HCT116 (cell line): ENCODE measurements around the gene DEPDC5. TPM values are rescaled to one million over a fixed set of nuclear protein-coding genes. Genes with fewer than 3 reads are reported as not detected.

Source experiments
- ATAC-seq: fragments of 200-7000 bp; cut with Tn5 transposase; 2 replicates; pipeline ENCODE4 v1.9.1; 2020; ENCODE audit warnings: mild to moderate bottlenecking, moderate library complexity
- BruUV-seq: library from RNA; stranded (reverse); fragments of 400-500 nt; replicated peaks from 2 replicates; lab custom pipeline; 2021; lab: Mats Ljungman, UMichigan
- CTCF ChIA-PET: fragments of 300-600 bp; sonication (Branson Sonifier 250); formaldehyde crosslinking; loops from one replicate; lab custom pipeline; 2021; ENCODE audit warnings: antibody characterized with exemption; lab: Charles Lee
- POLR2A ChIA-PET: fragments of 300-600, 350-600 bp; sonication (Branson Sonifier 250); formaldehyde crosslinking; loops from one replicate; lab custom pipeline; 2021; ENCODE audit warnings: antibody characterized with exemption; lab: Charles Lee
- RAD21 ChIA-PET, 2 experiments: fragments of 300-600 bp; sonication (Branson Sonifier 250); formaldehyde crosslinking; loops; one replicate each; lab custom pipeline; 2023; ENCODE audit warnings: low total read pairs in 2 of 2; ENCODE audit not compliant: uncharacterized antibody in 2 of 2, unreplicated experiment in 2 of 2, low non-redundant PET in 1 of 2; lab: Charles Lee
- DNase-seq: peaks from one replicate; pipeline ENCODE4 v3.0.0-alpha.2; 2010; ENCODE audit warnings: low read depth, low spot score
- H2AFZ ChIP-seq: fragments of 200-600 bp; shearing (Covaris generic), sonication (generic); 2 replicates; pipeline ENCODE4 v1.6.1; 2017; ENCODE audit warnings: low read depth, mixed run types, mixed read lengths, antibody characterized with exemption, low read length; ENCODE audit not compliant: poor library complexity, severe bottlenecking
- H3K27ac ChIP-seq: 2 replicates; pipeline ENCODE4 v1.5.1; 2012; ENCODE audit warnings: low read depth, low read length
- H3K27me3 ChIP-seq: fragments of 200-600 bp; sonication (generic); 2 replicates; pipeline ENCODE4 v1.6.1; 2016; ENCODE audit warnings: mixed run types, low read length, mixed read lengths; ENCODE audit not compliant: insufficient read depth
- H3K36me3 ChIP-seq, 2 experiments: fragments of 200-500 bp in 1 of 2; fragments of 200-600 bp in 1 of 2; sonication (Bioruptor generic) in 1 of 2; sonication (generic) in 1 of 2; 2 replicates each; pipeline versions ENCODE4 v1.5.1 to v1.6.1; 2014 to 2016; ENCODE audit warnings: low read length in 2 of 2, inconsistent platforms in 1 of 2, mixed read lengths in 1 of 2, mixed run types in 1 of 2; ENCODE audit not compliant: insufficient read depth in 2 of 2, control insufficient read depth in 1 of 2
- H3K4me1 ChIP-seq, 2 experiments: fragments of 200-600 bp in 1 of 2; sonication (generic) in 1 of 2; 2 replicates each; pipeline versions ENCODE4 v1.5.1 to v1.6.1; 2012 to 2017; ENCODE audit warnings: low read length in 2 of 2, inconsistent platforms in 1 of 2, mild to moderate bottlenecking in 1 of 2, mixed read lengths in 1 of 2, mixed run types in 1 of 2, moderate library complexity in 1 of 2; ENCODE audit not compliant: insufficient read depth in 2 of 2, control insufficient read depth in 1 of 2
- H3K4me2 ChIP-seq: fragments of 200-600 bp; sonication (generic); 2 replicates; pipeline ENCODE4 v1.6.1; 2017; ENCODE audit warnings: mixed run types, low read length, mixed read lengths
- H3K4me3 ChIP-seq, 2 experiments: fragments of 200-600 bp in 1 of 2; sonication (generic) in 1 of 2; replicated peaks in 1 of 2; 2 replicates each; pipeline ENCODE4 v1.5.1; 2011 to 2016; ENCODE audit warnings: low read length in 2 of 2, control low read depth in 1 of 2, low read depth in 1 of 2, mild to moderate bottlenecking in 1 of 2, mixed read lengths in 1 of 2, mixed run types in 1 of 2
- H3K79me2 ChIP-seq: fragments of 200-600 bp; sonication (generic); 2 replicates; pipeline ENCODE4 v1.6.1; 2017; ENCODE audit warnings: mild to moderate bottlenecking, mixed run types, low read length, moderate library complexity, mixed read lengths; ENCODE audit not compliant: insufficient read depth
- H3K9ac ChIP-seq: fragments of 200-600 bp; sonication (generic); 2 replicates; pipeline ENCODE4 v1.6.1; 2016; ENCODE audit warnings: low read length, mixed read lengths
- H3K9me2 ChIP-seq: fragments of 200-600 bp; sonication (generic), shearing (Covaris generic); 2 replicates; pipeline ENCODE4 v1.6.1; 2017; ENCODE audit warnings: mixed run types, mild to moderate bottlenecking, moderate library complexity; ENCODE audit not compliant: insufficient read depth
- H3K9me3 ChIP-seq, 2 experiments: fragments of 200-500 bp in 1 of 2; fragments of 200-600 bp in 1 of 2; sonication (Bioruptor generic) in 1 of 2; sonication (generic) in 1 of 2; 2 replicates each; pipeline ENCODE4 v1.6.1; 2014 to 2017; ENCODE audit warnings: low read length in 2 of 2, mixed read lengths in 2 of 2, inconsistent platforms in 1 of 2, low read depth in 1 of 2, mild to moderate bottlenecking in 1 of 2, mixed run types in 1 of 2, moderate library complexity in 1 of 2; ENCODE audit not compliant: control insufficient read depth in 1 of 2, insufficient read depth in 1 of 2
- H4K20me1 ChIP-seq: fragments of 200-600 bp; sonication (generic), shearing (Covaris generic); 2 replicates; pipeline ENCODE4 v1.6.1; 2017; ENCODE audit warnings: mixed run types, mild to moderate bottlenecking, moderate library complexity; ENCODE audit not compliant: insufficient read depth
- CBX3 ChIP-seq: IDR thresholded peaks from 2 replicates; pipeline ENCODE4 v1.6.1; 2012; ENCODE audit warnings: low read depth
- CTCF ChIP-seq, 3 experiments: fragments of 200-600 bp in 1 of 3; sonication (generic) in 1 of 3; IDR thresholded peaks in 2 of 3; conservative IDR thresholded peaks in 1 of 3; 2 replicates each; pipeline ENCODE4 v1.5.1; 2012 to 2017; ENCODE audit warnings: low read depth in 2 of 3, low read length in 2 of 3, antibody characterized with exemption in 1 of 3, borderline replicate concordance in 1 of 3, control low read depth in 1 of 3, mild to moderate bottlenecking in 1 of 3, mixed read lengths in 1 of 3, mixed run types in 1 of 3, moderate library complexity in 1 of 3; ENCODE audit not compliant: insufficient read depth in 1 of 3
- EZH2 ChIP-seq: fragments of 200-600 bp; sonication (generic); IDR thresholded peaks from 2 replicates; pipeline ENCODE4 v1.6.1; 2017; ENCODE audit warnings: antibody characterized with exemption, mixed run types
- EZH2phosphoT487 ChIP-seq: fragments of 200-600 bp; IDR thresholded peaks from 2 replicates; pipeline ENCODE4 v1.6.1; 2018; ENCODE audit warnings: antibody characterized with exemption, borderline replicate concordance
- SRF ChIP-seq: IDR thresholded peaks from 2 replicates; pipeline ENCODE4 v1.6.1; 2012; ENCODE audit warnings: low read depth
- ZFX ChIP-seq: fragments of 450-650 bp; IDR thresholded peaks from 2 replicates; pipeline ENCODE4 v1.6.1; 2017
- intact Hi-C: fragments of 100-400 bp; cut with micrococcal nuclease; formaldehyde crosslinking; loops from 2 replicates; pipeline ENCODE4 v1.10.0; 2022
- total RNA-seq: library from RNA; stranded (reverse); gene quantifications from one replicate; pipeline ENCODE4 v1.2.1, GENCODE V29; 2021; ENCODE audit not compliant: unreplicated experiment
- TF ChIP-seq, protein P1 (sequence below): IDR thresholded peaks from 2 replicates; pipeline ENCODE4 v1.6.1; 2012; ENCODE audit warnings: low read depth

The DEPDC5 gene
- total RNA-seq, 1 experiment from 2014 or later = 35.0 TPM

DNA sequence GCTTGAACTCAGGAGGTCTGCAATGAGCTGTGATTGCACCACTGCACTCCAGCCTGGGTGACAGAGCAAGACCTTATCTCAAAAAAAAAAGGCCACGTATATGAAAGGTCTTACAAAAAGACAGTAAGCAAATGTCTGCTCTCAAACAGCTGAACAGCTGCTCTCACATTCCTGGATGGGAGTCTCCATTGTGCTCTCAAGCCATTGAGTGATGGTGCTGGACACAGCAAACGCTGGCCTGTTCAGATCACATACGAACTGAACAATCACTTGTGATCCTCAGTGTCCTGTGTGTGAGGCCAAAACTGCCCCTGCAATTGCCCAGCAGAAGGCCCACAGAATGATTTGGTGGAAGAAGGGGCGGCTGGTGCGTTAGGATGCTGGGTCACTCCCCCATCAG lies 156.2 kb downstream of the DEPDC5 start:
- Histone ChIP-seq H3K27ac (no peak overlapping the region), H3K9me3 (no peaks in the 10 kb centered on the region), H2AFZ (no peak overlapping the region), H3K4me2 (no peak overlapping the region), H3K79me2 (no peaks in the 10 kb centered on the region), H3K4me1 (peaks cover 0 to 7% of the 10 kb centered on the region in 2 experiments; a peak in 1 of 4 replicates), H4K20me1 (no peaks in the 10 kb centered on the region), H3K4me3 (no peak overlapping the region), H3K27me3 (no peaks in the 10 kb centered on the region), H3K36me3 (no peaks in the 10 kb centered on the region; a peak in 1 of 4 replicates), H3K9ac (no peak overlapping the region), H3K9me2 (no peaks in the 10 kb centered on the region)
- intact Hi-C loops = no loop called here
- no peak for DNase-seq
- RAD21 ChIA-PET = no interaction called here
- CTCF ChIA-PET = no interaction called here
- TF ChIP-seq, protein P1, sequence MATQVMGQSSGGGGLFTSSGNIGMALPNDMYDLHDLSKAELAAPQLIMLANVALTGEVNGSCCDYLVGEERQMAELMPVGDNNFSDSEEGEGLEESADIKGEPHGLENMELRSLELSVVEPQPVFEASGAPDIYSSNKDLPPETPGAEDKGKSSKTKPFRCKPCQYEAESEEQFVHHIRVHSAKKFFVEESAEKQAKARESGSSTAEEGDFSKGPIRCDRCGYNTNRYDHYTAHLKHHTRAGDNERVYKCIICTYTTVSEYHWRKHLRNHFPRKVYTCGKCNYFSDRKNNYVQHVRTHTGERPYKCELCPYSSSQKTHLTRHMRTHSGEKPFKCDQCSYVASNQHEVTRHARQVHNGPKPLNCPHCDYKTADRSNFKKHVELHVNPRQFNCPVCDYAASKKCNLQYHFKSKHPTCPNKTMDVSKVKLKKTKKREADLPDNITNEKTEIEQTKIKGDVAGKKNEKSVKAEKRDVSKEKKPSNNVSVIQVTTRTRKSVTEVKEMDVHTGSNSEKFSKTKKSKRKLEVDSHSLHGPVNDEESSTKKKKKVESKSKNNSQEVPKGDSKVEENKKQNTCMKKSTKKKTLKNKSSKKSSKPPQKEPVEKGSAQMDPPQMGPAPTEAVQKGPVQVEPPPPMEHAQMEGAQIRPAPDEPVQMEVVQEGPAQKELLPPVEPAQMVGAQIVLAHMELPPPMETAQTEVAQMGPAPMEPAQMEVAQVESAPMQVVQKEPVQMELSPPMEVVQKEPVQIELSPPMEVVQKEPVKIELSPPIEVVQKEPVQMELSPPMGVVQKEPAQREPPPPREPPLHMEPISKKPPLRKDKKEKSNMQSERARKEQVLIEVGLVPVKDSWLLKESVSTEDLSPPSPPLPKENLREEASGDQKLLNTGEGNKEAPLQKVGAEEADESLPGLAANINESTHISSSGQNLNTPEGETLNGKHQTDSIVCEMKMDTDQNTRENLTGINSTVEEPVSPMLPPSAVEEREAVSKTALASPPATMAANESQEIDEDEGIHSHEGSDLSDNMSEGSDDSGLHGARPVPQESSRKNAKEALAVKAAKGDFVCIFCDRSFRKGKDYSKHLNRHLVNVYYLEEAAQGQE = no peak
- TF ChIP-seq CBX3 = no peak
- TF ChIP-seq CTCF (IDR thresholded peaks at IDR 0.05 in 2 of 3, conservative IDR thresholded peaks at IDR 0.05 in 1 of 3; ENCODE audit: borderline replicate concordance in 1 of 3, insufficient read depth in 1 of 3, low read depth in 2 of 3, low read length in 2 of 3) = no peak
- no peak for TF ChIP-seq ZFX
- TF ChIP-seq EZH2phosphoT487 = no peak
- TF ChIP-seq EZH2 = no peak
- TF ChIP-seq SRF = no peak
- POLR2A ChIA-PET = no interaction called here
- no TSS peak for BruUV-seq
- ATAC-seq = no peak
